ENCODE results near the gene LRP10.

LRP10 gene

DNA sequence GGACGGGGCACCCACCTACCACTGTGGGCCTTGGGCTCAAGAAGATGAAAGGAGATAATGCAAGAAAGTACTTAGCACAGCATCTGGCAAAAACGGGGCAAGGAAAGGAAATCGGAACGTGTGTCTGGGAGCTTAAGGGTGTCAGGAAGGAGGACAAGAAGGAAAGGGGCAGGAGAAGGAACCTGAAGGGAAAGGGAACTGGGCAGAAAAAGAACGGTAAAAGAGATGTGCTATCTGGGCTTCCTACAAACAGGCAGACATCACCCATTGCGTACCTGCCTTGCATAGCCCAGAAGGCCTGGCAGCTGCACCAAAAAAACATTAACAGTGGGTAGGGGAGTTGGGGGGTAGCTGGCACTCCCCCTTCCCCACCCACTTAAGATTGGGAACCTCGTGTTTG is 10.5 kb downstream of the LRP10 start:
- H3K27ac ChIP-seq (ENCODE audit: low read depth, low read length): no peak overlapping the region
- no peak overlapping the region for H3K14ac ChIP-seq (ENCODE audit: low read length)
- no peak overlapping the region for H2AK5ac ChIP-seq (ENCODE audit: low read length)
- no CpG with 5 or more reads among the region's 7 CpGs for WGBS (ENCODE audit: extremely low coverage, insufficient coverage, insufficient read length)
- H3K9me3 ChIP-seq (ENCODE audit: insufficient read depth, low read depth, low read length): no peaks in the 10 kb centered on the region
- H3K9ac ChIP-seq (ENCODE audit: low read length): no peak overlapping the region
- H3K79me1 ChIP-seq (ENCODE audit: low read length): peaks cover 10% of the 10 kb centered on the region
- peaks cover 13 to 20% of the 10 kb centered on the region in 2 experiments for H3K36me3 ChIP-seq (ENCODE audit: control insufficient read depth in 1 of 2, insufficient read depth in 2 of 2, low read length in 2 of 2)
- no peak overlapping the region for H4K12ac ChIP-seq (ENCODE audit: low read depth, low read length)
- no peak overlapping the region for H2BK120ac ChIP-seq (ENCODE audit: insufficient read depth, low read length, poor library complexity)
- H3K4me3 ChIP-seq (ENCODE audit: low read depth, low read length): no peak overlapping the region
- no peaks in the 10 kb centered on the region for H3K27me3 ChIP-seq (ENCODE audit: insufficient read depth, low read length)
- no peak overlapping the region for H3K4me2 ChIP-seq (ENCODE audit: low read length)
- peaks cover 11 to 16% of the 10 kb centered on the region in 2 experiments for H3K4me1 ChIP-seq (ENCODE audit: control insufficient read depth in 1 of 2, insufficient read depth in 2 of 2, low read length in 2 of 2)
- H3K23ac ChIP-seq (ENCODE audit: low read length): no peak overlapping the region
- no peak overlapping the region for H3K18ac ChIP-seq (ENCODE audit: low read length)
- H2BK12ac ChIP-seq (ENCODE audit: low read length): no peak overlapping the region
- no peak overlapping the region for H2BK5ac ChIP-seq (ENCODE audit: low read depth, low read length, poor library complexity)
- DNase-seq: no peak
- no peaks in the 10 kb centered on the region for H3K79me2 ChIP-seq (ENCODE audit: control insufficient read depth, insufficient read depth, low read length, poor library complexity)
- no peak overlapping the region for H4K8ac ChIP-seq (ENCODE audit: low read depth, low read length)
- no peak overlapping the region for H3K4ac ChIP-seq (ENCODE audit: low read depth, low read length)
- no peak overlapping the region for H4K91ac ChIP-seq (ENCODE audit: low read depth, low read length)
- peak overlapping the region; percentile 9 for H2AFZ ChIP-seq (ENCODE audit: insufficient read depth, low read length, poor library complexity)

DNA sequence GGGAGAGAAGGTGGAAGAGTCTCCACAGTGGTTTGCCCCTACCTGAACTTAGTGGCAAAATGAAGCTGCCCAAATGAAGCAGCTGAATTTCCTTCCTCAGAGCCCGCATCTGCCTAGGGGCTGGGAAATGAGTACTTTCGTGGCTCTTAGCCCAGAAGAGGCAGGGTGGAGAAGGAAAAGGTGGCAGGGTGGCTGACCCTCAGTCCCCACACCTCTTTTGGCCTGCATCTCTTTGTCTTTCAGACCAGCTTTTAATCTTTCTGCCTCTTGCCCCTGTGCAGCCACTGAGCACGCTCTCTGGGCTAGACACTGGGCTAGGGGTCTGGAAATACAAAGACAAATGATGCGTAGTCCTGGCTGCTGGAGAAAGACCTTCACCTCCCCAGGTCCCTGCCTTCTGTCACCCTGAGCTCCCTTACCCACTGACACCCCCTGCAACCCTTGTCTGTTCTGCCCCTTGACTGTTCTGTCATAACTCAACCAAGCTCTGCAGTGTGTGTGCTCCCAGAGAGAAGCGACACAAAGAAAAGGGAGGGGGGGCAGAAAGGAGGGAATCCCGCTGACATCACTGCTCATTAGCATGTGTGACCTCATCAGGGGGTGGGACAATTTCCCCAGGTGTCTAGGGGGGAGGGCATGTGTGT is 11.1 kb downstream of the LRP10 start:
- Histone ChIP-seq H3K79me2 (ENCODE audit: control insufficient read depth, insufficient read depth, low read length, poor library complexity) (no peaks in the 10 kb centered on the region), H3K36me3 (ENCODE audit: control insufficient read depth in 1 of 2, insufficient read depth in 2 of 2, low read length in 2 of 2) (peaks cover 8 to 14% of the 10 kb centered on the region in 2 experiments), H3K4me3 (ENCODE audit: low read depth, low read length) (no peak overlapping the region), H3K27ac (ENCODE audit: low read depth, low read length) (no peak overlapping the region), H2BK5ac (ENCODE audit: low read depth, low read length, poor library complexity) (no peak overlapping the region), H2BK12ac (ENCODE audit: low read length) (no peak overlapping the region), H2AFZ (ENCODE audit: insufficient read depth, low read length, poor library complexity) (peak overlapping the region; percentile 9), H2BK120ac (ENCODE audit: insufficient read depth, low read length, poor library complexity) (no peak overlapping the region), H4K12ac (ENCODE audit: low read depth, low read length) (peak overlapping the region; percentile 49), H3K4me2 (ENCODE audit: low read length) (peak overlapping the region; percentile 66), H3K9me3 (ENCODE audit: insufficient read depth, low read depth, low read length) (no peaks in the 10 kb centered on the region), H4K8ac (ENCODE audit: low read depth, low read length) (no peak overlapping the region), H3K23ac (ENCODE audit: low read length) (no peak overlapping the region), H3K9ac (ENCODE audit: low read length) (no peak overlapping the region), H3K4me1 (ENCODE audit: control insufficient read depth in 1 of 2, insufficient read depth in 2 of 2, low read length in 2 of 2) (peaks cover 11 to 16% of the 10 kb centered on the region in 2 experiments), H3K4ac (ENCODE audit: low read depth, low read length) (no peak overlapping the region), H3K27me3 (ENCODE audit: insufficient read depth, low read length) (no peaks in the 10 kb centered on the region), H4K91ac (ENCODE audit: low read depth, low read length) (no peak overlapping the region), H3K14ac (ENCODE audit: low read length) (no peak overlapping the region), H3K79me1 (ENCODE audit: low read length) (peaks cover 10% of the 10 kb centered on the region), H2AK5ac (ENCODE audit: low read length) (no peak overlapping the region), H3K18ac (ENCODE audit: low read length) (peak overlapping the region; percentile 7)
- whole genome bisulfite sequencing (ENCODE audit: extremely low coverage, insufficient coverage, insufficient read length): no CpG with 5 or more reads among the region's 6 CpGs
- peak; percentile 49 to 69 for DNase-seq

DNA sequence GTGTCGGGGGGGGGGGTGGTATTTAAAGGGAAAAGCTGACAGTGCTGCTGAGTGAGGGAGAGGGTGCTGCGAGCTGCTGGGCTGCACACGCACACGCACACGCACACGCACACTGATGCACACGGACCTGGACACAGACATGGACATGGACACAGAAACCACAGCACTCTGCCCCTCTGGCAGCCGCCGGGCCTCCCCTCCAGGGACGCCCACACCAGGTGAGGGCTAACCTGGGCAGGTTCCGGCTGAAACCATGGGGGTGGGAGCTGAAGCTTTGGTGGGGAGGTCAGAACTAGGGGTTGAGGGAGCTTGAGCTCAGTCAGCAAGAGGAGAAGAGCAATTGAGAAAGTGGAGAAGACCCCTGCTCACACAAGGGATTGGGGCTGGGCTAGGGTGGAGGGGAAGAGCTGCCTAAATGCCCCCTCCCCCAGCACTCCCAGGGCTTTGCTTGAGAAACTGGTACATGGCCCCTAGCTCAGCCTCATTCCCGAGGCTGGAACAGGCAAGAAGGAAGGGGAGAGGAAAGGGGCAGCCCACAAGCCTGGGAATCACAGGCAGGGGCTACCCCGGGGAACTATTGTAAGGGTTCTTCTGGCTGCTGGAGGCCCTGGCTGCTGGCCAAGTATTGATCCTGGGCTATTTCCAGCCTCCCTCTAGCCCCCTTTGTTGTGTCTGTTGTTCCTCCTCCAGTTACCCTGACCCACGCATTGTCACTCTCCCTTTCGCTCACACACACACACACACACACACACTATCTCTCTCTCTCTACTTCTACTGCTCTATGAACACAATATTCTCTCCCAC is 11.8 kb downstream of the LRP10 start, which contains the start of gene REM2:
TSS of gene REM2 (plus strand) at position 50 of the 804 bp plus-strand sequence. CDS start at position 116, 66 bp downstream.
- H2BK12ac ChIP-seq (ENCODE audit: low read length): no peak within 1 kb of the TSS
- peaks cover 6 to 7% of the 10 kb centered on the region in 2 experiments for H3K36me3 ChIP-seq (ENCODE audit: control insufficient read depth in 1 of 2, insufficient read depth in 2 of 2, low read length in 2 of 2)
- DNase-seq: no peak
- peak within 1 kb of the TSS; percentile 26 for H4K8ac ChIP-seq (ENCODE audit: low read depth, low read length)
- H3K79me2 ChIP-seq (ENCODE audit: control insufficient read depth, insufficient read depth, low read length, poor library complexity): no peaks in the 10 kb centered on the region
- H3K79me1 ChIP-seq (ENCODE audit: low read length): peaks cover 10% of the 10 kb centered on the region
- H3K14ac ChIP-seq (ENCODE audit: low read length): peak within 1 kb of the TSS; percentile 21
- peak within 1 kb of the TSS; percentile 7 for H3K18ac ChIP-seq (ENCODE audit: low read length)
- H3K27ac ChIP-seq (ENCODE audit: low read depth, low read length): no peak within 1 kb of the TSS
- H4K12ac ChIP-seq (ENCODE audit: low read depth, low read length): peak within 1 kb of the TSS; percentile 49
- WGBS (ENCODE audit: extremely low coverage, insufficient coverage, insufficient read length): no CpG with 5 or more reads among the region's 15 CpGs
- H3K4me1 ChIP-seq (ENCODE audit: control insufficient read depth in 1 of 2, insufficient read depth in 2 of 2, low read length in 2 of 2): peaks cover 11 to 20% of the 10 kb centered on the region in 2 experiments
- peak within 1 kb of the TSS; percentile 38 for H2AFZ ChIP-seq (ENCODE audit: insufficient read depth, low read length, poor library complexity)
- H4K91ac ChIP-seq (ENCODE audit: low read depth, low read length): peak within 1 kb of the TSS; percentile 20
- no peak within 1 kb of the TSS for H3K4ac ChIP-seq (ENCODE audit: low read depth, low read length)
- no peaks in the 10 kb centered on the region for H3K27me3 ChIP-seq (ENCODE audit: insufficient read depth, low read length)
- H3K9ac ChIP-seq (ENCODE audit: low read length): no peak within 1 kb of the TSS
- no peak within 1 kb of the TSS for H3K23ac ChIP-seq (ENCODE audit: low read length)
- H3K4me3 ChIP-seq (ENCODE audit: low read depth, low read length): no peak within 1 kb of the TSS
- peak within 1 kb of the TSS; percentile 68 for H3K4me2 ChIP-seq (ENCODE audit: low read length)
- no peak within 1 kb of the TSS for H2BK5ac ChIP-seq (ENCODE audit: low read depth, low read length, poor library complexity)
- no peak within 1 kb of the TSS for H2BK120ac ChIP-seq (ENCODE audit: insufficient read depth, low read length, poor library complexity)
- no peaks in the 10 kb centered on the region for H3K9me3 ChIP-seq (ENCODE audit: insufficient read depth, low read depth, low read length)
- no peak within 1 kb of the TSS for H2AK5ac ChIP-seq (ENCODE audit: low read length)

DNA sequence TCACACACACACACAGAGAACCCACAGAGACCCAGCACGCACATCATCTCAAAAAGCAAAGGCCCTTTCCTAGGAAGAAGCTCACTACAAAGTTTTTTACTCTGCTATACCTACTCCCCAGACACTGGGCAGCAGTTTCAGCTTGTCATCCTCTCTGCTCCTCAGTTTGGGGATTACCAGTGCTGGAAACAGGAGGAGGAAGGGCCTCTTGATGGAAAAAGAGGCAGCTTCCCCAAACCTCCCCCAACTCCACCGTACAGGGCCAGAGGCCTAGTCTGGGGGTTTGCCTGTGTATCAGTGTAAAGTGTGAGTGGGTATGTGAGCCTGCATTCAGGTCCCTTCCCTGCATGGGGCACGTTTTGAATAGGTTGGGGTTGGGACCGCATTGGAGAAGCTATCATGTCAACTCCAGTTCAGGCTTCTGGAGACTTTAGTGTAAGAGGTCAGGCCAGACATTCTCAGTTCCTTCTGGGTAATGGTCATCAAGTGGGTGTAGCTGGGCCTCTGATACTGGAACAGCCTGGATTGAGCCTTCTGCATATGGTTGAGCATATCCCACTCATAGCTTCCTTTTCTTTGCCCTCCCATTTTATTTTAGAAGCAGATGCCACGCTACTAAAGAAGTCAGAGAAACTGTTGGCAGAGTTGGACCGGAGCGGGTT is 12.7 kb downstream of the LRP10 start:
- no peak overlapping the region for H3K4me3 ChIP-seq (ENCODE audit: low read depth, low read length)
- H2BK120ac ChIP-seq (ENCODE audit: insufficient read depth, low read length, poor library complexity): no peak overlapping the region
- H3K14ac ChIP-seq (ENCODE audit: low read length): no peak overlapping the region
- no peak overlapping the region for H2AFZ ChIP-seq (ENCODE audit: insufficient read depth, low read length, poor library complexity)
- H3K4ac ChIP-seq (ENCODE audit: low read depth, low read length): no peak overlapping the region
- H2AK5ac ChIP-seq (ENCODE audit: low read length): no peak overlapping the region
- H4K91ac ChIP-seq (ENCODE audit: low read depth, low read length): no peak overlapping the region
- peaks cover 10% of the 10 kb centered on the region for H3K79me1 ChIP-seq (ENCODE audit: low read length)
- no peak overlapping the region for H3K9ac ChIP-seq (ENCODE audit: low read length)
- H3K79me2 ChIP-seq (ENCODE audit: control insufficient read depth, insufficient read depth, low read length, poor library complexity): no peaks in the 10 kb centered on the region
- H3K9me3 ChIP-seq (ENCODE audit: insufficient read depth, low read depth, low read length): no peaks in the 10 kb centered on the region
- H3K36me3 ChIP-seq (ENCODE audit: control insufficient read depth in 1 of 2, insufficient read depth in 2 of 2, low read length in 2 of 2): peaks cover 0 to 3% of the 10 kb centered on the region in 2 experiments
- WGBS (ENCODE audit: extremely low coverage, insufficient coverage, insufficient read length): no CpG with 5 or more reads among the region's 7 CpGs
- no peak overlapping the region for H3K27ac ChIP-seq (ENCODE audit: low read depth, low read length)
- H4K12ac ChIP-seq (ENCODE audit: low read depth, low read length): no peak overlapping the region
- H3K18ac ChIP-seq (ENCODE audit: low read length): no peak overlapping the region
- H3K4me2 ChIP-seq (ENCODE audit: low read length): no peak overlapping the region
- no peak overlapping the region for H4K8ac ChIP-seq (ENCODE audit: low read depth, low read length)
- H3K23ac ChIP-seq (ENCODE audit: low read length): no peak overlapping the region
- H2BK12ac ChIP-seq (ENCODE audit: low read length): no peak overlapping the region
- no peak overlapping the region for H2BK5ac ChIP-seq (ENCODE audit: low read depth, low read length, poor library complexity)
- peaks cover 11 to 20% of the 10 kb centered on the region in 2 experiments for H3K4me1 ChIP-seq (ENCODE audit: control insufficient read depth in 1 of 2, insufficient read depth in 2 of 2, low read length in 2 of 2)
- no peak for DNase-seq
- H3K27me3 ChIP-seq (ENCODE audit: insufficient read depth, low read length): no peaks in the 10 kb centered on the region
